NB4 (cell line): ENCODE measurements around the gene LHB.

Experiments
- DNase-seq: peaks from one replicate; pipeline ENCODE4 v3.0.0; 2010; ENCODE audit warnings: low read depth
- H3K4me3 ChIP-seq: one replicate; pipeline ENCODE4 v1.5.1; 2011; ENCODE audit warnings: mild to moderate bottlenecking, low read depth, low read length, moderate library complexity
- CTCF ChIP-seq: IDR thresholded peaks from one replicate; pipeline ENCODE4 v1.5.1; 2012; ENCODE audit warnings: low read depth, low read length
- MAX ChIP-seq: IDR thresholded peaks from 2 replicates; pipeline ENCODE4 v1.6.1; 2011; ENCODE audit warnings: low read depth, low read length
- MYC ChIP-seq: IDR thresholded peaks from 2 replicates; pipeline ENCODE4 v1.6.1; 2011; ENCODE audit warnings: low read depth, low read length
- POLR2A ChIP-seq: IDR thresholded peaks from 2 replicates; pipeline ENCODE4 v1.6.1; 2011; ENCODE audit warnings: mild to moderate bottlenecking; ENCODE audit not compliant: insufficient read length; ENCODE audit errors: extremely low read depth

LHB gene

GRCh38 chr19:48986211-48986610 is 30.7 kb downstream of the LHB start:
- no peak for DNase-seq
- TF ChIP-seq CTCF, result no peak
- TF ChIP-seq POLR2A, result no peak
- no peak for TF ChIP-seq MAX
- TF ChIP-seq MYC, result no peak
- no peak overlapping the region for H3K4me3 ChIP-seq

GRCh38 chr19:48985711-48986110 is 31.2 kb downstream of the LHB start:
- TF ChIP-seq POLR2A, result no peak
- no peak for TF ChIP-seq MAX
- TF ChIP-seq MYC, result no peak
- no peak for TF ChIP-seq CTCF
- no peak overlapping the region for H3K4me3 ChIP-seq
- no peak for DNase-seq

- TF ChIP-seq MYC (no peak), MAX (no peak), CTCF (no peak), POLR2A (no peak)
- no peak for DNase-seq
- H3K4me3 ChIP-seq, result no peak overlapping the region
These were observed 34.6 kb downstream of the LHB start for GRCh38 chr19:48982280-48982679.

GRCh38 chr19:48977061-48977460 is 39.8 kb downstream of the LHB start:
- DNase-seq, result no peak
- H3K4me3 ChIP-seq, result no peak overlapping the region
- TF ChIP-seq MAX (no peak), POLR2A (no peak), CTCF (no peak), MYC (no peak)

GRCh38 chr19:48975947-48976847 is 40.7 kb downstream of the LHB start:
- no peak for TF ChIP-seq CTCF
- no peak for TF ChIP-seq MYC
- TF ChIP-seq MAX, result no peak
- no peak for TF ChIP-seq POLR2A
- no peak overlapping the region for H3K4me3 ChIP-seq
- DNase-seq, result peak; percentile 56
